Liver (tissue), 9 donors: ENCODE data around the gene OCA2. TPM values are rescaled to one million over a fixed set of nuclear protein-coding genes. Genes with fewer than 3 reads are reported as not detected.

ENCODE experiments used
- DNase-seq: peaks from one replicate; pipeline ENCODE4 v3.0.0-alpha.2; 2017; ENCODE audit warnings: low spot score
- H3K27ac ChIP-seq, 2 donors: one replicate each; pipeline ENCODE4 v1.7.0; 2013; ENCODE audit warnings: inconsistent platforms in 2 of 2, low read length in 2 of 2, control low read depth in 1 of 2, low read depth in 1 of 2, mild to moderate bottlenecking in 1 of 2
- H3K27me3 ChIP-seq, 4 donors: one replicate each; pipeline versions ENCODE4 v1.6.1 to v1.7.0; 2013; ENCODE audit warnings: low read length in 3 of 4, inconsistent platforms in 1 of 4, mild to moderate bottlenecking in 1 of 4, moderate library complexity in 1 of 4; ENCODE audit not compliant: control insufficient read depth in 4 of 4, insufficient read depth in 4 of 4
- H3K36me3 ChIP-seq, 4 donors: one replicate each; pipeline versions ENCODE4 v1.6.1 to v1.7.0; 2013; ENCODE audit warnings: low read length in 3 of 4, mild to moderate bottlenecking in 3 of 4, low read depth in 1 of 4, moderate library complexity in 1 of 4; ENCODE audit not compliant: control insufficient read depth in 4 of 4, insufficient read depth in 3 of 4
- H3K4me1 ChIP-seq, 4 donors: one replicate each; pipeline versions ENCODE4 v1.6.1 to v1.7.0; 2013; ENCODE audit warnings: low read length in 3 of 4, mild to moderate bottlenecking in 3 of 4, moderate library complexity in 1 of 4; ENCODE audit not compliant: control insufficient read depth in 4 of 4, insufficient read depth in 4 of 4
- H3K4me3 ChIP-seq, 3 donors: one replicate each; pipeline versions ENCODE4 v1.6.1 to v1.7.0; 2013; ENCODE audit warnings: low read length in 3 of 3, control low read depth in 1 of 3, low read depth in 1 of 3, mild to moderate bottlenecking in 1 of 3
- H3K9ac ChIP-seq, 2 donors: one replicate each; pipeline ENCODE4 v1.7.0; 2013; ENCODE audit warnings: low read length in 2 of 2, mild to moderate bottlenecking in 2 of 2, moderate library complexity in 2 of 2, control low read depth in 1 of 2, low read depth in 1 of 2
- H3K9me3 ChIP-seq, 4 donors: one replicate each; pipeline versions ENCODE4 v1.6.1 to v1.7.0; 2013; ENCODE audit warnings: low read length in 3 of 4; ENCODE audit not compliant: control insufficient read depth in 4 of 4
- EGR1 ChIP-seq, 2 donors: IDR thresholded peaks; 2 replicates each; pipeline ENCODE4 v1.6.1; 2016 to 2018; ENCODE audit warnings: antibody characterized with exemption in 2 of 2, low read depth in 2 of 2
- FOXA1 ChIP-seq: IDR thresholded peaks from 2 replicates; pipeline ENCODE4 v1.6.1; 2016; ENCODE audit warnings: antibody characterized with exemption
- FOXA2 ChIP-seq: IDR thresholded peaks from 2 replicates; pipeline ENCODE4 v1.6.1; 2016; ENCODE audit warnings: antibody characterized with exemption
- HNF4G ChIP-seq: IDR thresholded peaks from 2 replicates; pipeline ENCODE4 v1.6.1; 2016; ENCODE audit warnings: antibody characterized with exemption
- JUND ChIP-seq, 2 donors: IDR thresholded peaks; 2 replicates each; pipeline ENCODE4 v1.6.1; 2016; ENCODE audit warnings: antibody characterized with exemption in 2 of 2
- NR2F2 ChIP-seq: IDR thresholded peaks from 2 replicates; pipeline ENCODE4 v1.6.1; 2016; ENCODE audit warnings: antibody characterized with exemption
- RAD21 ChIP-seq, 2 donors: IDR thresholded peaks; 2 replicates each; pipeline ENCODE4 v1.6.1; 2016; ENCODE audit warnings: antibody characterized with exemption in 2 of 2, mild to moderate bottlenecking in 2 of 2
- REST ChIP-seq: IDR thresholded peaks from 2 replicates; pipeline ENCODE4 v1.6.1; 2016; ENCODE audit warnings: antibody characterized with exemption, mild to moderate bottlenecking
- RXRA ChIP-seq, 2 donors: IDR thresholded peaks; 2 replicates each; pipeline ENCODE4 v1.6.1; 2017 to 2018; ENCODE audit warnings: antibody characterized with exemption in 2 of 2, mild to moderate bottlenecking in 1 of 2
- SP1 ChIP-seq: IDR thresholded peaks from 2 replicates; pipeline ENCODE4 v1.6.1; 2018; ENCODE audit warnings: antibody characterized with exemption, mild to moderate bottlenecking
- TAF1 ChIP-seq: conservative IDR thresholded peaks from 2 replicates; pipeline ENCODE4 v1.6.1; 2016; ENCODE audit warnings: antibody characterized with exemption, mild to moderate bottlenecking
- YY1 ChIP-seq: IDR thresholded peaks from 2 replicates; pipeline ENCODE4 v1.6.1; 2016; ENCODE audit warnings: antibody characterized with exemption, mild to moderate bottlenecking
- ZBTB33 ChIP-seq: IDR thresholded peaks from 2 replicates; pipeline ENCODE4 v1.6.1; 2016; ENCODE audit warnings: antibody characterized with exemption
- WGBS: extraction: QIAGEN DNeasy Blood & Tissue Kit; methylation state at CpG from one replicate; pipeline ENCODE4 v1.1.7; 2013; 5-methylcytosine and 5-hydroxymethylcytosine counted together
- polyA plus RNA-seq, 2 donors: library from polyadenylated mRNA; stranded (reverse) in 1 of 2; unstranded in 1 of 2; fragments of 200-250 nt in 1 of 2; fragments of >200 nt in 1 of 2; fragmentation: Nextera tagmentation in 1 of 2; extraction: Ambion mirVana in 1 of 2; gene quantifications; one replicate each; pipeline versions ENCODE4 v1.2.1 to v1.2.3, GENCODE V29; 2013 to 2015
- total RNA-seq, 2 donors: library from RNA; depleted of rRNA; stranded (reverse); fragments of >200 nt; gene quantifications; one replicate each; pipeline ENCODE4 v1.2.3, GENCODE V29; 2014
- TF ChIP-seq, protein P1 (sequence below): IDR thresholded peaks from 2 replicates; pipeline ENCODE4 v1.6.1; 2016; ENCODE audit warnings: antibody characterized with exemption
- donor health status: healthy.
- donor health status: healthy.
- donor health status: healthy.
- donor health status: healthy.
- donor health status: healthy.

The OCA2 gene
- total and polyA plus RNA-seq, 4 donors: 0.02 to 0.56 (median 0.15) TPM

DNA sequence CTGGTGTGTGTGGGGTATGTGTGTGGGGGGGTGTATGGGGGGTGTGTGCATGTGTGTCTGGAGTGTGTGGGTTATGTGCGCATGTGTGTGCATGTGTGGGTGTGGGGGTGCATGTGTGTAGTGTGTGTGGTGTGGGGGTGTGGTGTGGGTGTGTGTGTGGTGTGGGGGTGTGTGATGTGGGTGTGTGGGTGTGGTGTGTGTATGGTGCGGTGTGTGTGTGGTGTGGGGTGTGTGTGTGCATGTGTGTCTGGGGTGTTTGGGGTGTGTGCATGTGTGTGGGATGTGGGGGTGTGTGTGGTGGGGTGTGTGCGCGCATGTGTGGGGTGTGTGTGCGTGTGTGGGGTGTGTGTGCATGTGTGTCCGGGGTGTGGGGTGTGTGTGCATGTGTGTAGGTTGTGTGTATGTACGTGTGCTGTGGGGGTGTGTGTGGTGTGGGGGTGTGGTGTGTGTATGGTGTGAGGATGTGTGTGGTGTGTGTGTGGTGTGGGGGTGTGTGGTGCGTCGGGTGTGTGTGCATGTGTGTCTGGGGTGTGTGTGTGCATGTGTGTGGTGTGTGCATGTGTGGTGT lies 6.2 kb upstream of the OCA2 start:
- Histone ChIP-seq H3K4me1 (peaks cover 13 to 17% (median 15%) of the 10 kb centered on the region in 4 donors), H3K9me3 (no peaks in the 10 kb centered on the region), H3K27me3 (no peaks in the 10 kb centered on the region), H3K27ac (no peak overlapping the region), H3K36me3 (no peaks in the 10 kb centered on the region), H3K9ac (no peak overlapping the region), H3K4me3 (no peak overlapping the region)
- 96% methylated on average over 9 of the region's 9 CpGs for WGBS
- TF ChIP-seq SP1 (no peak), TAF1 (no peak), YY1 (no peak), HNF4G (no peak), RAD21 (IDR thresholded peaks at IDR 0.05) (no peak), ZBTB33 (no peak), FOXA1 (no peak), NR2F2 (no peak), REST (no peak), EGR1 (IDR thresholded peaks at IDR 0.05; ENCODE audit: low read depth in 2 of 2) (no peak)
- TF ChIP-seq, protein P1, sequence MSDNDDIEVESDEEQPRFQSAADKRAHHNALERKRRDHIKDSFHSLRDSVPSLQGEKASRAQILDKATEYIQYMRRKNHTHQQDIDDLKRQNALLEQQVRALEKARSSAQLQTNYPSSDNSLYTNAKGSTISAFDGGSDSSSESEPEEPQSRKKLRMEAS: no peak
- no peak for DNase-seq

DNA sequence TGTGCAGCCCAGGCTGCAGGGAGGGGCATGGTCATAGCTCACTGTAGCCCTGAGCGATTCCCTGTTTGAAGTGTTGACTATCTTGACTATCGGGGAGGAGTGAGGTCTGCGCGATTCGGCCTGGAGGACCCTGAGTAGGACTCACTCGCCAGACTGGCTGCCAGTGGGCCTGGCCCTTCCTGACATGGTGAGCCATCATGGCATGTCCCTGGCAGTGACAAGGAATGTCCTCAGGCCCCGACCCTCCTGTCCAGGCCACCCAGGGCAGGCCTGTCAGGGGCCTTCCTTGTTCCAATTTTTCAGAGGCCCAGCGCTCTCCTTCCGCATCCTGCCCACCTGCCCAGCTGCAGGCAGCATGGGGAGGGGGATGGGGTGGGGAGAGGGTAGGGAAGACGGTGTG lies 5.2 kb upstream of the OCA2 start:
- H3K9me3 ChIP-seq: no peaks in the 10 kb centered on the region
- peaks cover 0 to 5% (median 0%) of the 10 kb centered on the region in 4 donors for H3K27me3 ChIP-seq
- H3K4me1 ChIP-seq: peaks cover 13 to 21% (median 15%) of the 10 kb centered on the region in 4 donors
- TF ChIP-seq HNF4G (no peak), JUND (IDR thresholded peaks at IDR 0.05) (no peak), SP1 (no peak), FOXA2 (no peak), FOXA1 (no peak), YY1 (no peak), RAD21 (IDR thresholded peaks at IDR 0.05) (no peak), TAF1 (no peak), ZBTB33 (no peak), RXRA (IDR thresholded peaks at IDR 0.05) (no peak), NR2F2 (no peak)
- TF ChIP-seq, protein P1: no peak
- DNase-seq: no peak
- no peaks in the 10 kb centered on the region for H3K36me3 ChIP-seq
- no peak overlapping the region for H3K9ac ChIP-seq
- H3K27ac ChIP-seq: no peak overlapping the region
- WGBS: 95% methylated on average over 10 of the region's 10 CpGs
- no peak overlapping the region for H3K4me3 ChIP-seq
